ENCODE data around the gene NKTR.

NKTR gene

DNA sequence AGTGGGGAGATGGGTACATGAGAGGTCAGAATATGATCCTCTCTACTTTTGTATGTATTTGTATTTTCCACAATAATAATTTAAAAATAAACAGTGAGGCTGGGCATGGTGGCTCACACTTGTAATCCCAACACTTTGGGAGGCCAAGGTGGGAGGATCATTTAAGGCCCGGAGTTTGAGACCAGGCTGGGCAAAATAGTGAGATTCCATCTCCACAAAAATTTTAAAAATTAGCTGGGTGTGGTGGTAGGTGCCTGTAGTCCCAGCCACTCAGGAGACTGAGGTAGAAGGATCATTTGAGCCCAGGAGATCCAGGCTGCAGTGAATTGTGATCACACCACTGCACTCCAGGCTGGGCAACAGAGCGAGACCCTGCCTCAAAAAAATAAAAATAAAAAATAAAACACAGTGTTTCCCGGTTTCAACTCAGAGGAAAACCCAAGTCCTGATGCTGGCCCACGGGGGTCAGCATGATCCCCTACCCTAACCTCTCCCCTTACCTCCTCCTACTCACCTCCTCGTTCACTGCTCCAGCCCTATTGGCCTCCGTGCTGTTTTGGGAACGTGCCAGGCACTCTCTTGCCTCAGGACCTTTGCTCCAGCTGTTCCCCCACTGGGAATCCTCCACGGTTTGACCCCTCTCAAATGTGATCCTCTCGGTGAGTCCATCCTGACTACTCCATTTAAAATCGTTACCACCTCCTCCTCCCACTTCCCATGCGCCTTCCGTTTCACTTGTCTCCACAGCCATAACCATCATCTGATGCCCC, 82.0 kb downstream of the NKTR start:
- no peaks in the 10 kb centered on the region for H3K9me3 ChIP-seq (ENCODE audit: low read depth, low read length)
- H3K9ac ChIP-seq (ENCODE audit: insufficient read length), result no peak overlapping the region
- DNase-seq (ENCODE audit: low read depth, low spot score), result no peak
- no peak overlapping the region for H3K4me3 ChIP-seq
- H3K36me3 ChIP-seq (ENCODE audit: insufficient read depth, low read length), result no peaks in the 10 kb centered on the region
- H3K27ac ChIP-seq, result no peak overlapping the region
- TF ChIP-seq POLR2AphosphoS5 (IDR thresholded peaks at IDR 0.05; ENCODE audit: borderline replicate concordance, low read depth, low read length) (no peak), FOXP2 (optimal IDR thresholded peaks at IDR 0.05; ENCODE audit: control extremely low read depth, extremely low read length, insufficient read depth) (no peak), EZH2 (IDR thresholded peaks at IDR 0.05) (no peak)

DNA sequence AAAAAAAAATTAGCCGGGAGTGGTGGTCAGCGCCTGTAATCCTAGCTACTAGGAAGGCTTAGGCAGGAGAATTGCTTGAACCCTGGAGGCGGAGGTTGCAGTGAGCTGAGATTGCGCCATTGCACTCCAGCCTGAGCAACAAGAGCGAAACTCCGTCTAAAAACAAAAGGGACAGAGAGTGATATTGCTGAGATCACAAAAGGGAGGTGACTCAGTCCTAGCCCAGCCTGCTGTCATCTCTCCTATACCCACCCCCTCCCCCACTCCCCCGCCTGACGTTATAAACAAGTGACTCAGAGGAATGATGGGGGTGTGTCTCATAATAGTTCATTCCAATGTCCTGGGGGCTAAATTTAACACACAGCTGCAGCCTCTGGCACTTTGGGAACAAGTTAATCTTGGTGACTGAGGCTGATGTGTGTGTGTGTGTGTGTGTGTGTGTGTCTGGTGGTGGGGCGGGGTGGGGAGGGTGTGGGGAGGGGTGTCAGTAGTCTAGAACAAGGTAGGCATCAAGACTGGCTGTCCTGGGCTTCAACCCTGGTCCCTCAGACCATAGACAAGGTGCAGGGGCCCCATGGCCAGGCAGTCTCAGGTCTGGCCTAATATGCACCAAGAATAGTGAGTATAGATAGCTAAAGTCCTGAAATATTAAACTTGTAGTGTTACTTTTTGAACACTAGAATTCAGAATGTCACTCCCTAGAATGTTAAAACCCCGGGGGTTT, 83.6 kb downstream of the NKTR start:
- H3K4me3 ChIP-seq, result no peak overlapping the region
- H3K27ac ChIP-seq, result no peak overlapping the region
- H3K9ac ChIP-seq (ENCODE audit: insufficient read length), result no peak overlapping the region
- no peak for TF ChIP-seq EZH2 (IDR thresholded peaks at IDR 0.05)
- H3K9me3 ChIP-seq (ENCODE audit: low read depth, low read length), result no peaks in the 10 kb centered on the region
- no peaks in the 10 kb centered on the region for H3K36me3 ChIP-seq (ENCODE audit: insufficient read depth, low read length)
- no peak for DNase-seq (ENCODE audit: low read depth, low spot score)

DNA sequence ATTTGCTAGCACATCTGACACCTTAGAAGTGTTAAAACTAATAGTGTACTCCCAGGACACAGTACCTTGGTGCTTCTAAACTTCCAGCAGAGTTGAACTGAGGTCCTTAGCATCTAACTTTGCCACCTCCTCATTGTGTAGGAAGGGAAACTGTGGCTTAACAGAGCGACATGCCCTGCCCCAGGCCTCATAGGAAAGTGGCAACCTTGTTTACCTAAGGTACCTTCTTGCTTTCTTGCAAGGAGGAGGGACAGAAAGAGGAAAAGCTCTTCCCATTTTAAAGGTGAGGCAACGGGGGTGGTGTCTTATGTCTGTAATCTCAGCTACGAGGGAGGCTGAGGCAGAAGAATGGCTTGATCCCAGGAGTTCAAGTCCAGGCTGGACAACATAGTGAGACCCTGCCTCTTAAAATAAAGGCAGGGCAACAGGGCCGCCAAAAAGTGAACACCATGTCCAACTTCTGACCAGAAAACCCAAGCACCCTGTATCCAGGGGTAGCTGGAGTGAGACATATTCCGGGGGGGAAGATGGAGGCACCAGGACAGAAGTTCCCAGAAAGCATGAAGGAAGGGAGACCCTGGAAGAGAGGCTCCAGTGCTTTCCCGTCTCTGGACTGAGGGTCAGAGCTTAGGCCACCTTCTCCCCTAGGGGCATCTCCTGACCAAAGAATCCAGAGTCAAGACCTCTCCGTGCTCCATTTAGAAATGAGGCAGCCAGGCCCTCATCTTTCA, 84.3 kb downstream of the NKTR start:
- Histone ChIP-seq H3K36me3 (ENCODE audit: insufficient read depth, low read length) (no peaks in the 10 kb centered on the region), H3K9me3 (ENCODE audit: low read depth, low read length) (no peaks in the 10 kb centered on the region), H3K9ac (ENCODE audit: insufficient read length) (no peak overlapping the region), H3K27ac (no peak overlapping the region), H3K4me3 (no peak overlapping the region)
- TF ChIP-seq FOXP2 (optimal IDR thresholded peaks at IDR 0.05; ENCODE audit: control extremely low read depth, extremely low read length, insufficient read depth) (no peak), EZH2 (IDR thresholded peaks at IDR 0.05) (no peak), POLR2AphosphoS5 (IDR thresholded peaks at IDR 0.05; ENCODE audit: borderline replicate concordance, low read depth, low read length) (no peak)
- DNase-seq (ENCODE audit: low read depth, low spot score), result no peak

DNA sequence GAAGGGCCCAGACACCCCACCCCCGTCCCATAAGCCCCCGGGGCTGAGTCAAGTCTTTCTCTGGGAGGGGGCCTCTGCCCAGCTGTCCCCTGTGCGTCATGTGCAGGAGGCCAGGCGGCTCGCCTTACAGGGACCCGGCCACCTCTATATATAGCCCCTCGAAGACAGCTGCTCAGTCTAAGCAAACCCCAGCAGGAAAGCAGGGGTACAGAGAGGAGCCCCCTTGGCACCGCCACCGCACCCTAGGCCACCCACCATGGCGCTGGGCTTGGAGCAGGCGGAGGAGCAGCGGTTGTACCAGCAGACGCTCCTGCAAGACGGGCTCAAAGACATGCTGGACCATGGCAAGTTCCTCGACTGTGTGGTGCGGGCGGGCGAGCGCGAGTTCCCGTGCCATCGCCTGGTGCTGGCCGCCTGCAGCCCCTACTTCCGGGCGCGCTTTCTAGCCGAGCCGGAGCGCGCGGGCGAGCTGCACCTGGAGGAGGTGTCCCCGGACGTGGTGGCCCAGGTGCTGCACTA, 84.9 kb downstream of the NKTR start, which contains the start of gene KLHL40:
Gene KLHL40, plus strand, starts transcription at position 175 of the 519 bp plus-strand sequence. Its CDS starts 82 bp downstream, at position 257.
- no peak for TF ChIP-seq FOXP2 (optimal IDR thresholded peaks at IDR 0.05; ENCODE audit: control extremely low read depth, extremely low read length, insufficient read depth)
- TF ChIP-seq POLR2AphosphoS5 (IDR thresholded peaks at IDR 0.05; ENCODE audit: borderline replicate concordance, low read depth, low read length), result no peak
- TF ChIP-seq EZH2 (IDR thresholded peaks at IDR 0.05), result no peak
- H3K36me3 ChIP-seq (ENCODE audit: insufficient read depth, low read length), result no peaks in the 10 kb centered on the region
- H3K9ac ChIP-seq (ENCODE audit: insufficient read length), result no peak within 1 kb of the TSS
- no peak within 1 kb of the TSS for H3K4me3 ChIP-seq
- no peak for DNase-seq (ENCODE audit: low read depth, low spot score)
- no peaks in the 10 kb centered on the region for H3K9me3 ChIP-seq (ENCODE audit: low read depth, low read length)
- no peak within 1 kb of the TSS for H3K27ac ChIP-seq

DNA sequence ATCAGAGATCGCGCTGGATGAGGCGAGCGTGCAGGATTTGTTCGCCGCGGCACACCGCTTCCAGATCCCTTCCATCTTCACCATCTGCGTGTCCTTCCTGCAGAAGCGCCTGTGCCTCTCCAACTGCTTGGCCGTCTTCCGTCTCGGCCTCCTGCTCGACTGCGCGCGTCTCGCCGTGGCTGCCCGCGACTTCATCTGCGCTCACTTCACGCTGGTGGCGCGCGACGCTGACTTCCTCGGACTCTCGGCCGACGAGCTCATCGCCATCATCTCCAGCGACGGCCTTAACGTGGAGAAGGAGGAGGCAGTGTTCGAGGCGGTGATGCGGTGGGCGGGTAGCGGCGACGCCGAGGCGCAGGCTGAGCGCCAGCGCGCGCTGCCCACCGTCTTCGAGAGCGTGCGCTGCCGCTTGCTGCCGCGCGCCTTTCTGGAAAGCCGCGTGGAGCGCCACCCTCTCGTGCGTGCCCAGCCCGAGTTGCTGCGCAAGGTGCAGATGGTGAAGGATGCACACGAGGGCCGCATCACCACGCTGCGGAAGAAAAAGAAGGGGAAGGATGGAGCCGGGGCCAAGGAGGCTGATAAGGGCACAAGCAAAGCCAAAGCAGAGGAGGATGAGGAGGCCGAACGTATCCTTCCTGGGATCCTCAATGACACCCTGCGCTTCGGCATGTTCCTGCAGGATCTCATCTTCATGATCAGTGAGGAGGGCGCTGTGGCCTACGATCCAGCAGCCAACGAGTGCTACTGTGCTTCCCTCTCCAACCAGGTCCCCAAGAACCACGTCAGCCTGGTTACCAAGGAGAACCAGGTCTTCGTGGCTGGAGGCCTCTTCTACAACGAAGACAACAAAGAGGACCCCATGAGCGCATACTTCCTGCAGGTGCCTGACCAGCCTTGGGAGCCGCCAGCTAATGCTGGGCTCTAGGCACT, 85.7 kb downstream of the NKTR start:
- Histone ChIP-seq H3K36me3 (ENCODE audit: insufficient read depth, low read length) (no peaks in the 10 kb centered on the region), H3K27ac (no peak overlapping the region), H3K4me3 (no peak overlapping the region), H3K9me3 (ENCODE audit: low read depth, low read length) (no peaks in the 10 kb centered on the region), H3K9ac (ENCODE audit: insufficient read length) (no peak overlapping the region)
- TF ChIP-seq FOXP2 (optimal IDR thresholded peaks at IDR 0.05; ENCODE audit: control extremely low read depth, extremely low read length, insufficient read depth) (no peak), POLR2AphosphoS5 (IDR thresholded peaks at IDR 0.05; ENCODE audit: borderline replicate concordance, low read depth, low read length) (no peak), EZH2 (IDR thresholded peaks at IDR 0.05) (no peak)
- no peak for DNase-seq (ENCODE audit: low read depth, low spot score)

GRCh38 chr3:42686832-42687650, 86.6 kb downstream of the NKTR start:
- H3K9ac ChIP-seq (ENCODE audit: insufficient read length), result no peak overlapping the region
- no peak for DNase-seq (ENCODE audit: low read depth, low spot score)
- H3K27ac ChIP-seq, result no peak overlapping the region
- no peaks in the 10 kb centered on the region for H3K9me3 ChIP-seq (ENCODE audit: low read depth, low read length)
- H3K36me3 ChIP-seq (ENCODE audit: insufficient read depth, low read length), result no peaks in the 10 kb centered on the region
- no peak overlapping the region for H3K4me3 ChIP-seq
- TF ChIP-seq FOXP2 (optimal IDR thresholded peaks at IDR 0.05; ENCODE audit: control extremely low read depth, extremely low read length, insufficient read depth) (no peak), POLR2AphosphoS5 (IDR thresholded peaks at IDR 0.05; ENCODE audit: borderline replicate concordance, low read depth, low read length) (no peak), EZH2 (IDR thresholded peaks at IDR 0.05) (no peak)

DNA sequence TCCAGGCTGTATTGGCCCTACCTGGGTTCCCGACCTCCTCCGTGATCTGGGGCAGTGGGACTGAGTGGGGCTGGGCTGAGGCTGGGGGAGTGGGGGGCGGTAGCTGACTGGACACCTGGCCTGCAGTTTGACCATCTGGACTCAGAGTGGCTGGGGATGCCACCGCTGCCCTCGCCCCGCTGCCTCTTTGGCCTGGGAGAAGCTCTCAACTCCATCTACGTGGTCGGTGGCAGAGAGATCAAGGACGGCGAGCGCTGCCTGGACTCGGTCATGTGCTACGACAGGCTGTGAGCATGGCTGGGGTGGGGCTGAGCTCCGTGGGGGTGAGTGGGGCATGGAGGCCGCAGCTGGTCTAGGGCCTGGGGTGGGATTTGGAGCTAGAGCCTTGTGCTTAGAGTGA, 87.5 kb downstream of the NKTR start:
- Histone ChIP-seq H3K9me3 (ENCODE audit: low read depth, low read length) (no peaks in the 10 kb centered on the region), H3K36me3 (ENCODE audit: insufficient read depth, low read length) (no peaks in the 10 kb centered on the region), H3K9ac (ENCODE audit: insufficient read length) (no peak overlapping the region), H3K4me3 (no peak overlapping the region), H3K27ac (no peak overlapping the region)
- DNase-seq (ENCODE audit: low read depth, low spot score), result no peak
- no peak for TF ChIP-seq EZH2 (IDR thresholded peaks at IDR 0.05)
- TF ChIP-seq FOXP2 (optimal IDR thresholded peaks at IDR 0.05; ENCODE audit: control extremely low read depth, extremely low read length, insufficient read depth), result no peak
- TF ChIP-seq POLR2AphosphoS5 (IDR thresholded peaks at IDR 0.05; ENCODE audit: borderline replicate concordance, low read depth, low read length), result no peak
